ENCODE data around the gene RNASEH1. TPM values are rescaled to one million over a fixed set of nuclear protein-coding genes. Genes with fewer than 3 reads are reported as not detected.

Gene RNASEH1
- total and polyA plus RNA-seq, 10 of the 15 experiments (the other 5 are each of a cell fraction or from before 2014, with no cell fraction given): 18.2 to 68.5 (median 28.2) TPM

GRCh38 chr2:3604207-3604877, 46.2 kb upstream of the RNASEH1 start:
- no peak overlapping the region for H3K9ac ChIP-seq (ENCODE audit: control insufficient read depth, insufficient read depth, low read length)
- no peak overlapping the region for H3K4me2 ChIP-seq (ENCODE audit: control insufficient read depth, insufficient read depth)
- FAIRE-seq (no peak), ATAC-seq (no peak), DNase-seq (ENCODE audit: low read depth, low spot score) (no peak)
- BruUV-seq (replicated peaks): no TSS peak
- whole genome bisulfite sequencing (ENCODE audit: insufficient coverage, insufficient replicate concordance, low lambda C conversion rate, missing lambda C conversion rate): 94% methylated on average over 16 of the region's 16 CpGs
- no peak overlapping the region for H3K27ac ChIP-seq (ENCODE audit: control insufficient read depth, insufficient read depth)
- TF ChIP-seq E4F1 (IDR thresholded peaks at IDR 0.05; ENCODE audit: borderline replicate concordance, partially characterized antibody) (no peak), NFYB (IDR thresholded peaks at IDR 0.05; ENCODE audit: insufficient read depth, low read depth, low read length) (no peak), YY1 (IDR thresholded peaks at IDR 0.05; ENCODE audit: low read depth, low read length) (no peak), PAX5 (IDR thresholded peaks at IDR 0.05; ENCODE audit: borderline replicate concordance, low read depth, low read length) (no peak), NR2C2 (IDR thresholded peaks at IDR 0.05; ENCODE audit: borderline replicate concordance, control insufficient read depth, insufficient read length, low read depth) (no peak), KAT2A (conservative IDR thresholded peaks at IDR 0.05; ENCODE audit: control insufficient read depth, low read depth, low read length) (no peak), MEF2B (IDR thresholded peaks at IDR 0.05; ENCODE audit: partially characterized antibody, poor library complexity, severe bottlenecking) (no peak), CBX3 (IDR thresholded peaks at IDR 0.05; ENCODE audit: borderline replicate concordance, low read depth) (no peak), RFX5 (IDR thresholded peaks at IDR 0.05; ENCODE audit: low read depth, low read length) (no peak), ZBED1 (IDR thresholded peaks at IDR 0.05; ENCODE audit: borderline replicate concordance) (no peak), TCF7 (IDR thresholded peaks at IDR 0.05; ENCODE audit: borderline replicate concordance) (no peak), BMI1 (IDR thresholded peaks at IDR 0.05; ENCODE audit: borderline replicate concordance) (no peak), TBL1XR1 (IDR thresholded peaks at IDR 0.05; ENCODE audit: low read depth, low read length) (no peak), RUNX3 (IDR thresholded peaks at IDR 0.05; ENCODE audit: low read length) (no peak), RAD21 (IDR thresholded peaks at IDR 0.05; ENCODE audit: insufficient read depth, low read depth, low read length) (no peak)
- H3K79me2 ChIP-seq (ENCODE audit: control insufficient read depth, insufficient read depth, low read length): no peaks in the 10 kb centered on the region
- ChIA-PET SMC1A (ENCODE audit: uncharacterized antibody, unreplicated experiment) (interaction anchor here (1.0 kb wide), 1 partner anchor 46 kb away, joined by 3 read pairs; the partner anchor contains the start of gene RNASEH1), POLR2A (interaction anchor here (1.4 kb wide), 1 partner anchor 20 kb away, joined by 5 read pairs; no protein-coding TSS in a partner anchor), RAD21 (ENCODE audit: unreplicated experiment) (interaction anchor here (1.2 to 1.6 kb wide), 2 partner anchors 20 to 25 kb away, joined by 3 to 6 read pairs; no protein-coding TSS in a partner anchor), CTCF (no interaction called here)
- H3K27me3 ChIP-seq (replicated peaks in 1 of 2; ENCODE audit: control insufficient read depth in 2 of 2, insufficient read depth in 2 of 2, low read length in 1 of 2): no peaks in the 10 kb centered on the region
- H3K4me3 ChIP-seq: no peak overlapping the region
- intact Hi-C loops (cut with micrococcal nuclease; ENCODE audit: unreplicated experiment) (no loop called here), in situ Hi-C loops (cut with MboI) (no loop called here)
- H4K20me1 ChIP-seq (ENCODE audit: control insufficient read depth, insufficient read depth): no peaks in the 10 kb centered on the region
- H3K36me3 ChIP-seq (ENCODE audit: control insufficient read depth in 2 of 2, insufficient read depth in 2 of 2, low read length in 1 of 2): no peaks in the 10 kb centered on the region
- no peaks in the 10 kb centered on the region for H3K9me3 ChIP-seq (replicated peaks; ENCODE audit: control insufficient read depth, insufficient read depth, low read length)
- H3K4me1 ChIP-seq (ENCODE audit: control insufficient read depth, insufficient read depth, low read length): peaks cover 3% of the 10 kb centered on the region
- no peak overlapping the region for H2AFZ ChIP-seq (ENCODE audit: control insufficient read depth, low read depth, low read length)
